GM19468 (cell line): ENCODE data around the gene SPTLC3.
"Not testable (repeated sequence)": the region's sequence is repeated elsewhere in the genome, so short reads cannot be mapped to it uniquely, and the experiment has no call there.

Source experiments
- ATAC-seq: cut with Tn5 transposase; IDR thresholded peaks from one replicate; pipeline ENCODE4 v1.9.1; 2021; ENCODE audit warnings: mild to moderate bottlenecking, moderate library complexity, moderate number of reproducible peaks; ENCODE audit not compliant: unreplicated experiment; ENCODE audit errors: extremely low read depth

Gene SPTLC3

DNA sequence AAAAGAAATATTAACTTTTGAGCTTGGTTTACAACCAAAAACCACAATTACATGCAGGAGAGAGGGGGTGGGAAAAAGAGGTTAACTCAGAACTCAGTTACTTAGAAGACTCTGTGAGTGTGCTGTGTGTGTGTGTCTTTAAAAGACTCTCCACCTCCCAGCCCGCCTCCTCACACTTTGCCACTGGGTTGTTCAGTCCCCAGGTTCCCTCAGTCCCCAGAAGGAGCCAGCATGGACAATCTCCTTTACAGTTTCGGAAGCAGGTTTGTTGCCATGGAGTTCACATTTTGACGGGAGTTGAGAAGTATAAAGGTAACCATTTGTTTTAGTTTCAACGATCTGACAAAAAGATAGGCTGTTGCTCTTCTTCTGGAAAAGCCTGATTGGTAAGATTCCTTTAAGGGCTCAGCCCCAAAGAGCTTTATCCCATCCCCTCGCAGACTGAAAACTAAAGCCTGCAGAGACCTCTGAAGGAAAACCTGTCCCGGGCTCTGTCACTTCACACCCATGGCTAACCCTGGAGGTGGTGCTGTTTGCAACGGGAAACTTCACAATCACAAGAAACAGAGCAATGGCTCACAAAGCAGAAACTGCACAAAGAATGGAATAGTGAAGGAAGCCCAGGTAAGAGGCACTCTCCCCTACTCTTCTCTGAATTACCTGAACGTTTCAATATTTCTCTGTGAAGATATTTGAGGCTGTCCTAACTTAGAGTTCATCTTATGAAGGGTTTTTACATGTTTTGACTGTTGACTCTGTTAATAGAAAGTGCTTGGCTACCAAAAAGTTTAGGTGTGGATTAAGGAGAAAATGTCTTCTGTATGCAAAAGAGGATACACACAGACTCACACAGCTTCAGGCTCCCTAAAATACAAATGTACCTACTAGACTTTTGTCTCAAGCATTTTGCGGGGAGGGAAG lies at the start of gene SPTLC3:
Gene SPTLC3 (plus strand): TSS at position 212 of the 921 bp plus-strand sequence. CDS start 296 bp downstream, at position 508.
- ATAC-seq, result no peak

DNA sequence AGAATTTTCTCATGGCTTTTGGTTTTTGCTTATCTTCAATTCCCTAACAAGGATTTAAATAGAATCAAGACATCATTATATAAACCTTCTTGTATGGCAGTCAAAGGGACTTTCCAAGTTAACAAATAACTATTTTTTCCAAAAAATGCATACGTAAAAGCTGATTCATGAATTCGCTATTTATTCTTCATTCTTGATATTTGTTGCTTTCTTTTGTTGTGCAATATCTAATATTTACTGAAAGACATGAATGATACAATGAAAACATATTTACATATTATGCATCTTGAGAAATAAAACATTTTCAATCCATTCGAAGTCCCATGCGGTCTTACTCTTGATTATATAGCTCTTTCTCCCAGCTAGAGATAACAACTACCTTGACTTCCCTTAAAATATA lies 47.0 kb upstream of the SPTLC3 start:
- ATAC-seq, result no peak

DNA sequence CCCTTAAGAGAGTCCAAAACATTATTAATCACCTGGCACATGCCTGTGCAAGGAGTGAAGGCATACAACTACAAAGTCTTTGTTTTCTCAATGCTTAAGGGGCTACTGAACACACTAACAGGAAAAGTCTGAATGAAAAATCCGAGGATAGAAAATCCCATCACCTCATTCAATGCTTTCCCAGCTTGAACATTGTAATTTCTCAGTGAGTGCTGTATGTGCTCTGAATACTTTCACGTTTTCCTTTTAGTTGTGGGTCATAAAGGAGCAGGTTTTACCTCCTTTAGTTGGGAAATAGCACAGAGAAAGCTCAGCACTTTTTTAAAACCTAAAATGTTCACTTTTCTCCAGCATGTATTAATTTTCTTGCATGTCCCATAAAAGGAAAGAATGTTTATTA lies 45.9 kb upstream of the SPTLC3 start:
- no peak for ATAC-seq

DNA sequence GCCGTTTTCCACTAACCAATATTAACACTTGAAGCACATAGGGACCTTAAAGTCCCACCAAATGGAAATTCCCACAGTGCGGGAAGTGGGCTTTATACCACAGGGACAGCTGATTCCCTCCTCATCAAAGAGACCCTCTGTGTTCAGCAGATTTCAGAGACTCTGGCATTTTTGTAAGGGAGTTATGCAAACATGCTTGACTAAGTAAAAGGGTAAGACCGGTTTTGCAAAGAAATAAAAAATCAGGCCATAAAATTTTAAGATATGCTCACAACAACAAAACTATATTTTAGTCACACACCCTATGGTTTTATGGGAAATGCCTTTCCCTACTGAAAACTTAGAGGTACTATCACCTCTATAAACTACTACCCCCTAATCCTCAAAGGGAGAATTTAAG lies 45.4 kb upstream of the SPTLC3 start:
- no peak for ATAC-seq

DNA sequence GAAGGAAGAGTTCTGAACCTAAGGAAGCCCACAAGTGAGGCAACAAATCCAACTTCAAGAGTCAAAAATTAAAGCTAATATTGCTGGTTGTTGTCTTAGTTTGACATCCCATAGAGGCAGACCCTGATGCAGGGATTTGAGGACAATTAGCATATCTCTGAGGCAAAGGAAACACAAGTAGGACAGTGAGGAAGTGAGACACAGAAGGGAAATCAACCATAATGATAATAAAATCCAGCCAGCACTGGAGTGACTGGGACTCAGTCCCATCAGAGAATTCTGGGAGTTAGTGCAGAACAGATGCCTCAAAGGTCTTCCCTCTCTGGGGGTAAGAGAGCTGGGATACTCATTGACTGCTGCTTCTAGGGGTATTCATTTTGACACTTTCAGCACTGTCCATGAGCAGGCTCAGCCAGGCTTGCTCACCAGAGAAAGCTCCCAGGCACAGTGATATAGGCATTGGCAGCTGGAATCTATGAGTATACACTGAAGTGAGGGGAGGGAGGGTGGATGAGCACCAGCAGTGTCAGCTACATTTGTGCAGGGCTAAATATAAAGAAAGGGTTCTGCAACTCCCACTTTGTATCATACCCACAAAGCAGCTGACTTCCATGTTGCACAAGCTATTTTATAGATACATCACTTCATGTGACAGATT lies 43.4 kb upstream of the SPTLC3 start:
- ATAC-seq, result no peak

DNA sequence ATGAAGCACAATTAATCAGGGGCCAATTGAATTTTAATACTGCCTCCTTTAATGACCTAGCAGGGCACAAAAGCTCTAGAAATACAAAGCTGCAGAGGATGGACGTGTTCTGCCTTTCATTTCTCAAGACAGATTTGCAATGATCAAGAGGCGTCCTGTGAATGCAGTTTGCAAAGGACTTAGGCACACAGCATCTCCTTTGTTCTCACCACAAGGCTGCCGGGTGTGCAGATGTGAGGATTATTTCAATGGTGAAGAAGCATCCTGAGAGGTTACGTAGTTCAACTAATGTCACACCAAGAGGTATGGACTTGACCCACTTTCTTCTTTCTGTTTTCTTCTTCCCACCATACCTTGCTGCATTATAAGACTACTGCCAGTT lies 42.9 kb upstream of the SPTLC3 start:
- no peak for ATAC-seq

DNA sequence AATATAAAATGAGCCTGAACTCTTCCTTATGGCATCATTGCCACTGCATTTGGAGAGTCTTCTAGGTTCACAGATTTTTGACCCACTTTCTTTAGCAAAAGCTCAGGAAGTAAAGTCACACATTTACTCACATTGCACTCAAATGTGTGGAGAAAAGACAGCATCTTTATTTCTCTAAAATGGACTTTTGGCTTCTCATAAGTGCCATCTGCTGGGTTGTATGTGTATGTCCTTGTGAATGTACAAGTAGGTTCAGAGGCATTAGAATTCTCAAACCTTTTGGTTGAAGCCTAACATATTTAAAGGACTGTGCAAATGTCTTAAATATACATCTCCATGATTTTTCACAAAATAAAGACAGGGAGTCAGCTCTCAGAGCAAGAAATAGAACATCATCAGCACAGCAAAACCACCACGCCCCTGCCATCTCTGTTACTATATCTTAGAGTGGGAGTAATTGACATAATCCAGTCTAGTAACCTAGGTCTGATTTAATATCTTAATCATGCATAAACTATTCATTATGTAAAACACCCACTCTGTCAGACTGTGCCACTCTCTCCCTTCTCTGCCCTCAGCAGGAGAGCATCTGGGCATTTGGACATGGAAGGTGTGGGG lies 42.2 kb upstream of the SPTLC3 start:
- ATAC-seq, result no peak

DNA sequence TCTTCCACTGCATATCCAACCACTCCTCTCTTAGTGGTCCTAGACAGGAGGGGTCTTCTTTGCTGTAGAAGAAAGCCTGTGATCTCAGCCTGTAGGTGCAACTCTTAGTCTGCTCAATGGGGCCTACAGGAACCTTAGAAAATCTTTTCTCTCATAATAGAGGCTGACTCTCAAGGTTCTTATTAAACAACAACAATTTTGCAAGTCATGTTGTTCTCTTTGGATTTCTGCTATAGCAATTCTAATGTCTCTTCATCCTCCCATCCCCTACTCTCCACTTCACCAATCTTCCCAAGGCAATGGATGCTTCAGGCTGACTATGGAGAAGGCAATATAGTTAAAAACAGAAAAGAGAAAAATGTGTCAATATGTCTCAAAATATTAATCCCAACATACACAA lies 40.8 kb upstream of the SPTLC3 start:
- no peak for ATAC-seq

DNA sequence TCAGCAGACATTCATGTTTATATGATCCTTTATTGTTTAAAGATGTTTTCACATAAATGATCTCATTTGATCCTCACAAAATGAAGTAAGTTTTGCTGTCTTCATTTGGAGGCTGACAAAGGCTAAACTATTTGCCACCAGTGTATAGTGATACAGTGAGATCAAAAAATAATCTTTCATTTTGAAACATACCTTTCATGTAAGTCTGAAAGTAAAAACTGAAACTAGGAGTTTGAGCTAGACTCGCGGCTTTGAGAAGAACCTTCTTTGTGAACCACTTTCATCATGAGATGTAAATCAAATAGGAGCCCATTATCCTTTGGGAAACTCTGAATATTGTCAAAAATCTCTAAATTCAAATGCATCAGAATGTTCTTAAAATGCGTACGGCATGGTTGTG lies 40.3 kb upstream of the SPTLC3 start:
- no peak for ATAC-seq

DNA sequence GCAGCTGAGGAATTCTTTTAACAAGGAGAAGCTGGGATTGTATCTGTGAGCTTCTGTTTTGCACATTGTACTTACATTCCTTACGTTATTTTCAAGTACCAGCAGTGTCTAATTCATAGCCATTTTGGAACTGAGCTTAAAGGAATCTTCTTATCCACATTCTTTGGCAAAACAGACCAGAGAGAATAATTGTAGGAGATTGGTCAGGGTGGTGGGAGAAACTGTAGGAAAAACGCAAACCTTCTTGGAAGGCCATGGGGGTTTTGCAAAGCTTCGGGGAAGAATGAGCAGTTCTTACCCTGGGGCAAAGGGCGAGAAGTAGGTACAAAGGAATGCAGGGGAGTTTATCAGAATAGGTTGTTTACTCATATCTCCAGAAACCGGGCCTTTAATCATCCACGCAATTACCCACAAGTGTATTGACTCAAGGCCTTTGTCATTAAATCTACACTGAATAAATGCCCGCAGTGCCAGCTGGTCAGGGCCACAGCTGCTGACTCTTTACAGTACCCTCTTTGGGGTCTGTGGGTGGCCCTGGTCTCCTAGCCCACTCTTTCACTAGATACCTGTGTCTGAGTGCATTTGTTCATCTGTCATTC lies 39.6 kb upstream of the SPTLC3 start:
- no peak for ATAC-seq

DNA sequence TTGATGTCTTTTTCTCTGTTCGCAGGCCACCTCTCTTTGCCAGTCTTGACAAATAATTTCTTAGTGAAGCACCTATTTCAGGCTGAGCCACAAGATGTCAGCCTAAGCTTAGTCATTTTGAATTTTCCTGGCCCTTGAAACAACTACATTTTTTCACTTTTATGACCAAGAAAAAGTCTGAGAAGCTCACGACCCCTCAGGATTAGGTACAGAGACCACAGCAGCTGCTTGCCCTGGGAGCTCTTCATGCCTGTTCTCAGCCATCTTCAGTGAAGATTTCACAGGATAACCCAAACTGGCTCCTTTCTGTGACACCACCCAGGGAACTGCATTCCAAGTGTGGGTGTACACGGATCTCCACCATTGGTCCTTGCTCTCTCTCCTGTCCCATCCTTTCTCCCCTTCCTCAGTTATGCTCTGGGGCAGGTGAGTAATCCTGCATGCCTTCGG lies 38.4 kb upstream of the SPTLC3 start:
- ATAC-seq, result no peak

DNA sequence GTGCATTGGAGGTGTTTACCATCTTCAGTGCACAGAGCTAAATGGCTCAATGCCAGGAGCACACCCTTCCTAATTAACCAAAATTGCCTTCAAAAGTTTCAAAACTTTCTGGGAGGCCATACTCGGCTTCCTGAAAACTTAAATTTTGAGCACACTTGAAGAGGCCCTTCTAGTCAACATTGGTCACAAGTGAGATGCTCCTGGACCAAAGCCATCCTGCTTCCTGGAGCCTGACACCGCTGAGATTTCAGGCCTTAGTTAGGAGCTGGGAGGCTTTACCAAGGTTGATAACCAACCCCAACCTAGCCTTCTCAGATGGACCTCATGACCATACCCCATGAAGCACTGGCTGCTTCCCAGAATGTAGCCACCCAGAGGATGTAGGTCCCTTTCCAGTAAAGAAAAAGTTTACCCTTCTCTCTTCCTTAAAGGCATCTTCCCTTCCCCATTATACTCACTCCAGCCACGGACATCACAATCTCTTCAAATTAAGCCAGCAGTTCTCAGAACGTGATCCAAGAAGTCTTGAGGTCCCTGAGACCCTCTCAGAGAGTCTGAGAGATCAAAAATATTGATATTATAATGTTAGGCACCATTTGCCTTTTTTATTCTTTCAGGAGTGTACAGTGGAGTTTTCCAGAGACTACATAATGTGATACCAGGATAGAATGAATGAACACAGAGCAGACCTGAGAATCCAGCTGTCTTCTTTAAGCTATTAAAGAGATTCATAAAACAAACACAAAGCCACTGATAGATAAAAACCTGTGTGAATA lies 32.8 kb upstream of the SPTLC3 start:
- no peak for ATAC-seq

DNA sequence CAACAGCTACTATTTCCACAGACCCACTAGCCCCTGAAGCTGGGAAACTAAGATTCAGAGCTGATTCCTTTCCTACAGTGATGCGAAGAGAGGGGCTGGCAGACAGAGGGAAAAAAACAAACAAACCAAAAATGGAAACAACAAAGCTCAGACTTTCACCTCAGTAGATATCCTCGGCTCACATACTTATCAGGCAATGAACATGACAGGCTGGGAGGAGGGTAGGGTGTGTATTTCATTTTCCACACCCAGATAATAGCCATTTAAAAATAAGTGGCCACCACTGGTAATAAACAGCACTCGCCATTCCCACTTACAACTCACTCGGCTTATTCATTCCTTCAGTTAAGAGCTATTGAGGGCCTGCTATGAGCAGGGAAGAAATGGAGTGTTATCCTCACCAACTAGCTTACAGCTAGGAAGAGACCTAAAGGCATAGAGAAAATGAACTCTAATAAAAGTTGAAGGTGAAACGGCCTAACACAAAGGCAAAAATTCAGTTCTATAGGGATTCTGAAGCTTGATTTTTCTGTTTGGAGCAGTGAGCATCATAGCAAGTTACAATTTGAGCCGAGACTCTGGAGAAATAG lies 32.0 kb upstream of the SPTLC3 start:
- ATAC-seq, result no peak

DNA sequence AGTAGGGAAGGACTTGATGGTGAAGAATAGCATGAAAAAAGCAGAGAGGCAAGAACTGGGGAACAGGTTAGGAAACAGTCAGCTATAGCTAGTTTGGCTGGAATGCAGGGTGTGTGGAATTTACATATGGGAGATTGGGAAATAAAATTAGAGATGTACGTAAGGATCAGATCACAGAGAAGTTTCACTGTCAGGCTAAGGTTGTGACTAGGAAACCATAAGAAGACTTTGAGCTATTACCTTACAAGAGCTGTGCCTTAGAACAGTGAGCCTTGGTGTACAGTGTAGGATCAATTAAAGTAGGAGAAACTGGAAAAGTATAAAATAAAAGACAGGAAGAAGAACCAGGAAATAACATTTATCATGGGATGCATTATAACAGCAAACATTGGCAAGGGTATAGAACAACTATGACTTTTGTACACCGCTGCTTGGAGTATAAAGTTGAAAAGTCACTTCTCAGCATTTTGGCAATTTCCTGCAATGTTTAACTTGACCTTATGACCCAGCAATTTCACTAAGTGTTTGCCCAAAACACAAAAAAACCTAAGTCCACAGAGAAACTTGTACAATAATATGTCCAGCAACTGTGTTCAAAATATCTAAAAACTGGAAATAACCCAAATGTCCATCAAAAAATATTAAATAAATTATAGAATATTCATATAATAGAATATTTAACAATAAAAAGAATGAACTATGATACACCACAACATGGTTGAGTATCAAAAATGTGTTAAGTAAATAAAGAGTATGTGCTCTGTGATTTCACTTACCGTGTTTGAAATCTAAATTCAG lies 31.2 kb upstream of the SPTLC3 start:
- ATAC-seq, result no peak

DNA sequence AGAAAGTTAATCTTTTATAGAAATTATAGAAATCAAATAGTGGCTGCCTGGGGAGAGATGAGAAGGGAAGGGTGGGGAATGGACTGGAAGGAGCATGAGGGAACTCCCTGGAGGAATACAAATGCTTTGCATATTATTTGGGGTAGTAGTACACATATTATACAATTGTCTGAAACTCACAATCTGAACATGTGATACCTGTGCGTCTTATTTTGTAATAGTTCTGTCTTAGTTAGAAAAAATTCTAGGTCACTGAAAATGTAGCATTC lies 30.7 kb upstream of the SPTLC3 start:
- ATAC-seq, result no peak

DNA sequence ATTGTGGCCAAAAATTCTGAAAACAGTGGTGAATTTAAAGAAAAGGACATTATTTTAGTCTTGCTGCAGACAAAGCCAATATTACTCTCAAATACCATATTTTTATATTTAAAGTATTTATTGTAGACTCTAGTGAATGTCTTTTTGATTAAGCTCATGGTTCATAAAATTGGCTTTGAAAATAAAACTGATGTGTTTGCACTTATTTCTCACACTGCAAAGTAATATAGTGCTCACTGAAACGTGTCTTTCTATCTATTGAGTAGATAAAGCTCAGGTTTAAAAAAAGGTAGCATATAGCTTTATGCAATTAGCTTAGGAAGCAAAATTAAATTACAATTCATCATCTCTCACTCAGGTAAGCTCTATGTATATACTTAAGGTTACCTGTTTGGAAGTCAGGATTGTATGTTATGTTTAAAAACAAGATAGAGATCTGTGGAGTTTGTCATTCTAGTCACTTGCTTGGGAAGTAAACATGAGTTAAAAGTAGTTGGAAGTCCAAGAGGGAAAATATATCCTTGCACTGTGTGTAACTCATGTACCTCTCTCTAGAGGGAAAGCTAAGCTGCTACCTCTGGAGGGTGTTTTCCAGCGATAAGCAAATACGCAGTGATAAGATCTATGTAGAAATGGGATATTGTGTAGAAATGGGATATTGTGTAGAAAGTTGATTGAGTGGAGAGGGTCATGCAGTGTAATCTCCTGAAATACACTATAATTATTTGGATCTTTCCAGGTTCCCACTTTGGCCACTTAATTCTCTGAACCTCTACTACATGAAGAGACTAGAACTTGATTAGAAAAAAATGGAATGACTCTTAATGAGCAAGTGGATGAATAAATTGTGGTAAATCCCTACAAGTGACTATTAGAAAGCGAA lies 29.9 kb upstream of the SPTLC3 start:
- no peak for ATAC-seq

DNA sequence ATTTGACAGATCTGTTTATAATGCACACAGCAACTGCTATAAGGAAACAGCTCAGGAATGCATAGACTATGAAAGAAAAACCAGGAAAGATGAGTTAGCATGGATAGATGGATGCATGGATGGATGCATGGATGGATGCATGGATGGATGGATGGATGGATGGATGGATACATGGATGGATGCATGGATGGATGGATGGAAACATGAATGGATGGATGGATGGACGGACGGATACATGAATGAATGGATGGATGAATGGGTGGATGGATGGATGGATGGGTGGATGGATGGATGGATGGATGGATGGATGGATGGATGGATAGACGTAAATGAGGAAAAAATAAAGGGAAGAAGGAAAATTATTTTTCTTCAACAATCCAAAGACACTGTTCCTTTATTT lies 29.1 kb upstream of the SPTLC3 start:
- ATAC-seq, result not testable (repeated sequence)

DNA sequence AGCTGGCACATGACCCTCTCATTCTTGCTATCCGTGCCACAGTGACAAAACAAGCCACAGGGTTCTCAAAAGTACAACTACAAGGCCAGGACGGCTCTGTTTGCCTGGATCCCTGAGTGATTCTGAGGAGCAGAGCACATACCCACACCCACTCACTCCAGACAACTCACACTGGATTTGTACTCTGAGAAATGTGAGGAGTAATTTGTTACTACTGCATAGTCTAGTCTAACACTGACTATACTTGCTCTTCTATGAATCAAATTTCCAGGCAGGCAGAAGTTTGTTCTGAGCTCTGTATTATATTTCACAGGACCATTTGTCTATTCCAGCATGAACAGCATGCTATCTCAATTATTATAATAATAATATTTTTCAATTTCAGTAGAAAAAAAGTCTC lies 26.7 kb upstream of the SPTLC3 start:
- ATAC-seq, result no peak
